Erythroblast (primary cell): ENCODE data around the gene AIP.

Experiments
- GATA1 ChIP-seq: IDR thresholded peaks from 2 replicates; pipeline ENCODE4 v1.6.1; 2011; ENCODE audit warnings: low read depth, mild to moderate bottlenecking, control low read depth, low read length, moderate library complexity
- POLR2A ChIP-seq: IDR thresholded peaks from 2 replicates; pipeline ENCODE4 v1.6.1; 2011; ENCODE audit warnings: mild to moderate bottlenecking, low read length

GRCh38 chr11:67530282-67530592, 47.4 kb downstream of the AIP start:
- TF ChIP-seq POLR2A (no peak), GATA1 (no peak)
